Measurements from ENCODE around the gene RRAGA.
A peak's percentile ranks its signal among the peaks of the same experiment; 100 is the strongest.
"Not testable (repeated sequence)": the region's sequence is repeated elsewhere in the genome, so short reads cannot be mapped to it uniquely, and the experiment has no call there.

RRAGA gene

GRCh38 chr9:19048966-19049916 lies at the start of gene RRAGA:
RRAGA (plus strand) TSS chr9:19049427; CDS start chr9:19049660, 233 bp downstream.
- DNase-seq, result peak; percentile 97

- DNase-seq, result no peak
Observed at GRCh38 chr9:19000133-19000532, 49.1 kb upstream of the RRAGA start.

DNA sequence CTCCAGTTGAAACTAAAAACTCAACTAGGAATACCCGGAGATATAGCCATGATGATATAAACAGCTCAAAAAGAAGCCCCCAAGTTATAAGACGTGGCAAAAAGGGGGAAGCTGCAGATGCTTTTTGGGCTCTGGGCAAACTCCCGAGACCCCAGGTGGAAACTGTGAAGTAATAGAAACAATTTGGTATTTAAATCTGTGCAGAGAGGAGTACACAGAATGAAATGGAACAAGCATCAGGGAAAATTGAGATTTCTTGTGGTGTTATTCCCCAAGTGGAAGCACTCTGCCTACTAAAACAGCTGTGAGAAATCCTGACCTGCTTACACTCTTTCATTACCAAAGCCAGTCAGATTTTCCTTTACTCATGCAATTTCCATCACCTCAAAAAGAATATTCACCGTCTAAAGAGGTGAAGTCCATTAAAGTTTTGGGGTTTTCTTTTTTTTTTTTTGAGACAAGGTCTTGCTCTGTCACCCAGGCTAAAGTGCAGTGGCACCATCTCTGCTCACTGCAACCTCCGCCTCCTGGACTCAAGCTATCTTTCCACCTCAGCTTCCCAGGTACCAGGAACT lies 39.7 kb upstream of the RRAGA start:
- DNase-seq, result no peak

- DNase-seq, result no peak
Observed at GRCh38 chr9:19018201-19018600, 31.0 kb upstream of the RRAGA start.

DNA sequence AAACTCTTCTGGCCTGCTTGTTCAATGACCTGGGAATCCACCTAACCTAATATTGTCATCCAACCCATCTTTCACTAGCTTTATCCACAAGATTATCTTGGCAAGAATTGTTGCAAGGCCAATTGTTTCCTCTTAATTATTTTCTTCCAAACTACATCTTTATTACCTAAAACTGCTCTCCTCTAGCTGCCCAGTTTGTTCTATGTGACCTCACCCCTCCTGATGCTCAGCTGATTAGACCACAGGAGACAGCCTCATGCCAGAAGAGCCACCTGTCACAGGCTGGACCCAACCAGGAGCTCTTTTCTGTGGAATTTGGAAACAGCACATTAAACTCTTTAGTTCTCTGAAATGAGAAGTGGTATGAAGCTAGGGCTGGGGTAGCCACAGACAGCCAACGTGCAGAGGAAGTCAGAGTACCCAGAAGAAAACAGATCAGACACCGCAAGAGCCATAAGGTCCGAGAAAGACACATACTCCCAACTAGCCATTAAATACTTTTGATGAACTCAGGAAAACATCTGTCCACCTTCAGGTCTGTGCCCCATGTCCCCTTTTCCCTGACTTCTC lies 28.3 kb upstream of the RRAGA start:
- DNase-seq, result no peak

- DNase-seq, result not testable (repeated sequence)
Observed at GRCh38 chr9:19021649-19022048, 27.6 kb upstream of the RRAGA start.

- DNase-seq, result no peak
Observed at GRCh38 chr9:19022206-19022605, 27.0 kb upstream of the RRAGA start.

DNA sequence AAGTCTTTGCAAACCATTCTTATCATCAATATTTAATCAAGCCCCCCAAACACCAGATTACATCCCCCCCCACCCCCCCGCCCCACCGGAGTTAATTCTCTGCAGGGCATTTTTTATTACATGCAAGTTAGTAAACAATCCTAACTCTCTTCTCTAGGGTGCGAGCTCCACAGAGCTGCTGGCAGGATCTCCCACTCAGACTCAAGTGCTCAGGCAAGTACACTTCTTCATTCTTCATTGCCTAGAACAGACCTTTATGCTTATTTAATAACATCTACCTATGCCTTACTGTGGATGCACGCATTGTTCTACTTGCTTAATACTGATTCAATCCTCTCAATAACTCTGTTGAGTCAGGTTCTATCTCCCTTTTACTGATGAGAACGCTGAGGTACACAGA lies 26.1 kb upstream of the RRAGA start:
- no peak for DNase-seq

DNA sequence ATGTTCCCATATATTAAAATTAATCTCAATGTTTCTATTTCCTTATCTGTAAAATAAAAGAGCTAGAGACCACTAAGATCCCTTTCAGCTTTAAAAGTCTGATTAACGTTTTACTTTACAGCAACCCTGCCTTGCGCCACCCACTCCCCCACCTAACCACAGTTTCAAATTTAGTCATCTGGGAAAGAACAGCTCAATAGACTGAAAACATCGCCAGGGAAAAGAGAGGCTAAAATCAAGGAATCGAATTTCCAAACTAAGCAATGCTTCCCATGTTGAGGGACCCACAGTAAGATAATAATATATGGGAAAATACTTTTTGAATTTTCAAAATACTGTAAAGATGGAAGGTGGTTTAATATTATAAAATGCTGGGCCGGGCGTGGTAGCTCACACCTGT lies 22.9 kb upstream of the RRAGA start:
- DNase-seq, result no peak

DNA sequence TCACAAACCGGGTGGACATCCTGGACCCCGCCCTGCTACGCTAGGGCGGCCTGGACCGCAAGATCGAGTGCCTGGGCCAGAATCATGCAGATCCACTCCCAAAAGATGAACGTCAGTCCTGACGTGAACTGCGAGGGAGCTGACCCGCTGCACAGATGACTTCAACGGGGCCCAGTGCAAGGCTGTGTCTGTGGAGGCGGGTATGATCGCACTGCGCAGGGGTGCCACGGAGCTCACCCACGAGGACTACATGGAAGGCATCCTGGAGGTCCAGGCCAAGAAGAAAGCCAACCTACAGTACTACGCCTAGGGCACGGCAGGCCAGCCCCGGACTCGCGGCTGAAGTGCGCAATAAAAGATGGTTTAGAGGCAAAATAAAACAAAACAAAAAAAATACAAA lies 21.4 kb upstream of the RRAGA start:
- no peak for DNase-seq

DNA sequence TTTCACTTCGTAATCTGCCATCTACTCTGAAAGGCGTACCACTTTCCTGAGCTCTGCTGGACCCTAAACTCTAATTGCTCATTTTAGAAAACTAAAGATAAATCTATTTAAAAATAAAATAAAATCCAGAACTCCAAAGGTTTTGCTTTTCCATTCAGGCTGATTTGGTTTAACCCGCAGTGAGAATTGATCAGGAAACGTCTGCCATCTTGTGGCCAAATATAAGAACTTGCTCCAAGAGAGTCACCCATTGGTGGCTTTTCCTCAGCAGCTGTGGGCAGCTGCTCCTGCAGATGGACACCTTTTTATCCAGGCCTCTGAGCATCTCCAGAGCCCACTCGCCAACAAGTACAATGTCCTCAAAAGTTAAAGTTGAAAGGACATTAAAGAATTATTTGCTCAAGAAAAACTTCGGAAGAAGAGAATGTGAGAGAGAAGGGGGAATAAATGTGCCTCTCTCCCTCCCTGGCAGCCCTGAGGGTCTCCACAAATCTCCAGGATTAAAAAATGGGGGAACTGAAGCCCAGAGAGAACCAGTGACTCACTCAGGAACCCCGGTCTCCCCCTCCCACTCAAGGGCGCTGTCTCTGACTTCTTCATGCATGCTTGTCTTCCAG lies 20.3 kb upstream of the RRAGA start:
- peak; percentile 42 for DNase-seq

- no peak for DNase-seq
Observed at GRCh38 chr9:19030899-19031298, 18.3 kb upstream of the RRAGA start.

DNA sequence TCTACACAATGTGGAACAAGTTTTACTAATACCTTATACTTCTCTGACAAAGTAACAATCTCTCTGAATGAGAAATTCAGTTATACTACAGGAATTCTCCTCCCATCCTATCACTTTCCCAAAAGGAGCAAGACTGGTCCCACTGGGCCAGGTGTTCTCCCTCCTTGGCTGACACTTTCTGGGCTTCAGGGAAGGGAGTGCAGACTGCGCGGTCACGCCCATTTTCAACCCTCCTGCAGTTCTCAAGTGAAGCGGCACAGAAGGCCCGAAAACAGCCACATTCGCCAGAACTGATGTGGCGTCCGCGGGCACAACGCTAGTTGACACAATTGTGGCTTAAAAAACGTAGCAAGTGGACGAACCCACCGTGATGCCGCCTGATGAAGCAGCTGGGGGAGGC lies 16.8 kb upstream of the RRAGA start:
- DNase-seq, result no peak

DNA sequence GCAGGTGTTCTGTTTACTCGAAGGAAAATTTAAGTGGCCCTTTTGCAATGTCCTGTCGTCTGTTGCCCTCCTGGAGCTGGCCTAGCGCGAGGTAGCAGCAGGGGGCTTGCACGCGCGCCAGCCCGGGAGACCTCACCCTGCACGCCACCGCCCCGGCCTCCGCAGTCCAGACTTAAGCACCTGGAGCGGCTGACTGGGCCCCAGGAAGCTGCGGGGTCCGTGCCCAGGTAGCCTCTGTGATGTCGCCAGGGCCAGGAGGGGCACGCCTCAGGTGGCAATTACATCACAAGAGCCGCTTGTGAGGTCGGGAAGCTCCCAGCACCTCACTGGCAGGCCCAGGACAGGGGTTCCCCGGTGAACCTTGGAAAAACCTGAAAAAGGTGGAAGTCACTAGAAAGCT lies 16.2 kb upstream of the RRAGA start, which contains the start of gene SAXO1:
TSS of gene SAXO1 (minus strand) at position 195 of the 400 bp plus-strand sequence. CDS start 301 bp downstream, outside the sequence.
- no peak for DNase-seq

GRCh38 chr9:19036611-19037010 lies 12.6 kb upstream of the RRAGA start:
- DNase-seq, result no peak

GRCh38 chr9:19049917-19050636 lies 850 bp downstream of the RRAGA start:
- DNase-seq, result peak; percentile 8

GRCh38 chr9:19050637-19051591 lies 1.7 kb downstream of the RRAGA start:
- no peak for DNase-seq

DNA sequence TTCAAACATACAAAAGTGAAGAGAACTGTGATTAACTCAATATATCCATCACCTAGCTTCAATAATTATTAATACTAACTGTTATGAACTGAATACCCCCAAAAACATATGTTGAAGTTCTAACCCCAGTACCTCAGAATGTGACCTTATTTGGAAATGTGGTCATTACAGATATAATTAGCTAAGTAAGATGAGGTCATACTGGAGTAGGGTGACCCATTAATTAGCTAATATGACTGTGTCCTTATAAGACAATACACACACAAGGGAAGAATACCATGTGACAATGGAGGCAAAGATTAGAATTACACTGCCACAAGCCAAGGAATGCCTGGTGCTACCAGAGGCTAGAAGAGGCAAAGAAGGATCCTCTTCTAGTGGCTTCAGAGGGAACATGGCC lies 7.8 kb downstream of the RRAGA start:
- DNase-seq, result no peak

GRCh38 chr9:19074229-19074628 lies 25.0 kb downstream of the RRAGA start:
- no peak for DNase-seq

DNA sequence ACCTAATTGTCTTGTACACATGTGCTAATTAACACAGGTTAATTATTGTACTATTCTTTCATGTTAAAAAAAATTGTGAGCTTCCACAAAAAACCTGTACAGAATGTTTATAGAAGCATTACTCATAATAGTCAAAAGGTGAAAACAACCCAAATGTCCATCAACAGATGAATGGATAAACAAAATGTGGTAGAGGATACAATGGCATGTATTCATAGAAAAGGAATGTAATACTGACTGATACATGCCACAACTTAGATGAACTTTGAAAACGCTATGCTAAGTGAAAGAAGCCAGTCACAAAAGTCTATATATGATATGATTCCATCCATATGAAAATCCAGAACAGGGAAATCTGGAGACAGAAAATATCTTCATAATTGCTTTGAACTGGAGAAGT lies 25.6 kb downstream of the RRAGA start:
- DNase-seq, result no peak

DNA sequence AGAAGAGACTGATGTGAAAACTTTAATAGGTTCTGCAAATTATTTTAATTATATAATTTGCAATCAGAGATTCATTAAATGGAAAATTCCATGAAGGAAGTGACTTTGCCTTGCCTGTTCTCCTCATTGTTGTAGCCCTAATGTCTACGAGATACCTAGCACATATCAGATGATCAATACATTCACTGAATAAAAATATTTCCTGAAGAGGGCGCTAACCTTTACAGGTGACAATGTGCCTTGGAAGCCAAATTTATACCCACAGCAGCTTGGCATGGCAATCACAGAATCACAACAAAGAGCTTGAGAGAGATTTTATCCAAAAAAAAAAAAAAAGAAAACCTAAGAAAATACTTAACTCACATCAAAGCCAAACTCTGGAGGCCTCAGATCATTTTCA lies 36.1 kb downstream of the RRAGA start:
- DNase-seq, result peak; percentile 1
